ENCODE results near the gene TUT4. TPM values are rescaled to one million over a fixed set of nuclear protein-coding genes. Genes with fewer than 3 reads are reported as not detected.
"Not testable (repeated sequence)": the region's sequence is repeated elsewhere in the genome, so short reads cannot be mapped to it uniquely, and the experiment has no call there.

The TUT4 gene
- polyA plus RNA-seq, 3 donors: 15.5 to 21.0 (median 17.0) TPM

DNA sequence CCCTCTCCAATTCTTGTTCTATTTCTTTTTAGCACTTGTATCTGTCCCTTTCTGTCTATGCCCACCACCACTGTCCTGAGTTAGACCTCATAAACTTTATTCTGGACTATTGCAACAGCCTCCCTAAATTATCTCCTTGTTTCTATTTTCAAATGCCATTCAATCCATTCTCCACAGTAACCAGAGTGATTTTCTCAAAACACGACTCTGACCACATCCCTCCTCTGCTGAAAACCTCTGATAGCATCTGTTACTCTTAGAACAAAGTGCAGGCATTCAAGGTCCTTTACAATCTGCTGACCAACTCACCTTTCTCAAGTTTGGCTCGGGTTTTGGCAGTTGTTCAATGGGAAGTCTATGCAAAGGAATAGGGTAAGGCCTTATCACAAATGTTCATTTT lies 26.5 kb upstream of the TUT4 start:
- H3K27ac ChIP-seq (ENCODE audit: low read depth, low read length): no peak overlapping the region
- 19 to 32% (median 27%) methylated on average over 2 of the region's 2 CpGs for WGBS, 3 donors

DNA sequence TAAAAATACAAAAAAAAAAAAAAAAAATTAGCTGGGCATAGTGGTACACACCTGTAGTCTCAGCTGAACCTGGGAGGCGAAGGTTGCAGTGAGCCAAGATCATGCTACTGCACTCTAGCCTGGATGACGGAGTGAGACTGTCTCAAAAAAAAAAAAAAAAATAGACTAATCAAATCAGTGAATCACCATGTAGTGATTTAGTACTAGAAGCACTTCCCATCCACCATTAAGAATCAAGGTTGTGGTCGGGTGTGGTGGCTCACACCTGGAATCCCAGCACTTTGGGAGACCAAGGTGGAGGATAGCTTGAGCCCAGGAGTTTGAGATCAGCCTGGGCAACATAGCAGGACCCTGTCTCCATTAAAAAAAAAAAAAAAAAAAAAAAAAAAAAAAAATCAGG lies 25.2 kb upstream of the TUT4 start:
- WGBS, 3 donors: 92 to 100% (median 96%) methylated on average over 3 of the region's 3 CpGs
- H3K27ac ChIP-seq (ENCODE audit: low read depth, low read length): not testable (repeated sequence)

DNA sequence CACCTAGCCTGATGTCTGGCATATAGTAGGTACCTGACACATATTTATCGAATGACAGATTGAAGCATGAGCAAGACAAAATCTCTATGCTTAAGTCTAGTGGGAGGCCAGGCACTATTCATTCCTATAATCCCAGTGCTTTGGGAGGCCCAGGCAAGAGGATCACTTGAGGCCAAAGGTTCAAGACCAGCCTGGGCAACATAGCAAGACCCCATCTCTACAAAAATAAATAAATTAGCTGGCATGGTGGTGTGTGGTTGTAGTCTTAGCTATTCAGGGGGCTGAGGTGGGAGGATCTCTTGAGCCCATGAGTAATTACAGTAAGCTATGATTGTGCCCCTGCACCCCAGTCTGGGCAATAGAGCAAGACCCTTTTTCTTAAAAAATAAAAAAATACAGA lies 23.2 kb upstream of the TUT4 start:
- 99 to 100% (median 100%) methylated on average over 1 of the region's 1 CpG for WGBS, 3 donors

DNA sequence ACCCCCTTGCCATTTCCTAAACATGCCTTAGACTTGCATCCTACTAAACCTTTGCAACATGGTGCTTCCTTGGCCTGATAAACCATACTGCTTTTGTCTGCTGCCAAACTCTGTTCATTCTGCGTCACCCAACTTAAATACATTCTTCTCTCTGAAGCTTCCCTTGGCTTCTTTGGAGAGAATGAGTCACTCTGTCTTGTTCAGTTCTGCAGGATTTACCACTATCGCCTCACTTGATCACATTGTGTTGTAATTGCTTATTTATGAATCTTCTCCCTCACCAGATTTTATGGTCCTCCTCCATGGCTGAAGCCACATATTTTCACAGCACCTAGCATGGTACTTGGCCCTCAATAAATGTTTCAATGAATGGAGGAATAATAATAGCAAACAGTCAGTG lies 21.7 kb upstream of the TUT4 start:
- H3K27ac ChIP-seq (ENCODE audit: low read depth, low read length): no peak overlapping the region
- 68 to 83% (median 82%) methylated on average over 2 of the region's 2 CpGs for WGBS, 3 donors

More for the DNA sequence above, 23.2 kb upstream of the TUT4 start:
- H3K27ac ChIP-seq (ENCODE audit: low read depth, low read length): no peak overlapping the region

DNA sequence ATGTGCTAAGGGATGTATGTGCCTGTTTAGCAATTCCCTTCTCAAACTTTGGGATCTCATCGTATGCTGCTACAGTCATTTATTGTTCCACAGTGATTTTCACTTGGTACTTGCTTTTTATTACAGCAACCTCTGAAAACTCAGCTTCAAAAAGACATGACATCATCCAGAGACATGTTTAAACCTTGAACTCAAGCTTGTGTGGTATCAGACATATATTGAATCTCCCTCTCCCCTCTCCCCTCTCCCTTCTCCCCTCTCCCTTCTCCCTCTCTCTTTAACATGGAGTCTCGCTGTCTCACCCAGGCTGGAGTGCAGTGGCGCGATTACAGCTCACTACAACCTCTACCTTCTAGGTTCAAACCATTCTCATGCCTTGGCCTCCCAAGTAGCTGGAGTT lies 19.5 kb upstream of the TUT4 start:
- WGBS, 3 donors: 91 to 97% (median 95%) methylated on average over 4 of the region's 4 CpGs
- H3K27ac ChIP-seq (ENCODE audit: low read depth, low read length): no peak overlapping the region

DNA sequence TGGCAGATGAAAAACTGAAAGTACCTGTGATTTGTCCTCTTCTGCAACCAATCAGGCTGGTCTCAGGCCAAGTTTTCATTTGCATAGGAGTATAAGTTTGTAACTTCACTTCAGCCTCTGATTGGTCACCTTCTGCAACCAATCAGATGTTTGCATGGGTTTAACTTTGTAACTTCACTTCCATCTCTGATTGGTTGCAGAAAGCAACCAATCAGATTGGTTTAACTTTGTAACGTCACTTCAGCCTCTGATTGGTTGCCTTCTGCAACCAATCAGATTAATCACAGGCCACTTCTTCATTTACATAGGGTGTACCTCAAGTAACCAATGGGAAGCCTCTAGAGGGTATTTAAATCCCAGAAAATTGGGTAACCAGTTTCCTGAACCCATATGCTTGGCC lies 18.9 kb upstream of the TUT4 start:
- 70 to 85% (median 76%) methylated on average over 1 of the region's 1 CpG for WGBS, 3 donors
- H3K27ac ChIP-seq (ENCODE audit: low read depth, low read length): no peak overlapping the region

DNA sequence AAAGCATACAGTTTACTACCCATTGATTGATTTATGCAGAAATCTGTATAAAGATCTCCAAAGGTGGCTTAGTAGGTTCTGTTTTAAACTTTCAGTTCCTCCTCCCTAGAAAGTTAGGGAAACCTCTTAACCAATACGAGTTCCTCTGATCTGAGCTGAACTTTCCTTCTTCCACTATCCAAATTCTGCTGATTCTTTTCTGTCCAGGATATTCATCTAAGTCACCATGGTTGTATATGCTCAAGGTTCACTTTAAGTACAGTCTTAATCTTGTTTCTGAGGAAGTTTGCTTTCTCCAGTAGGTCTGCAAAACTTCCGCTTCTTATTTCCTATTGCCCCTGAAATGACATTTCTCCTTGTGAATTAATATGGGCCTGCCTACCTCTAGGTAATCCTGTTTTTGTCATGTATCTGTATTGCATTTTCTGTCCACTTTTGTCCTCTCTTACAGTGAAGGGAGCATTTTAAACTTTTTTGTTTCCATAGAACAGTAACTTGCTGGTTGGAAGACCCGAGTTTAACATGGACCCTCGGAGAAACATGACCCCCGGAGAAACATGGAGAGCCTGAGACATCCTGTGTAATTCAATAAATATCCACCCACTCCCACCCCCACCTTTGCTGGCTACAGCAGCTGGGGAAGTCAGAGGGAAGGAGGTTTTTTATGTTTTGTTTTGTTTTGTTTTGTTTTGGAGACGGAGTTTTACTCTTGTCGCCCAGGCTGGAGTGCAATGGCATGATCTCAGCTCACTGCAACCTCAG lies 16.7 kb upstream of the TUT4 start:
- 25 to 67% (median 36%) methylated on average over 7 of the region's 7 CpGs for WGBS, 3 donors

DNA sequence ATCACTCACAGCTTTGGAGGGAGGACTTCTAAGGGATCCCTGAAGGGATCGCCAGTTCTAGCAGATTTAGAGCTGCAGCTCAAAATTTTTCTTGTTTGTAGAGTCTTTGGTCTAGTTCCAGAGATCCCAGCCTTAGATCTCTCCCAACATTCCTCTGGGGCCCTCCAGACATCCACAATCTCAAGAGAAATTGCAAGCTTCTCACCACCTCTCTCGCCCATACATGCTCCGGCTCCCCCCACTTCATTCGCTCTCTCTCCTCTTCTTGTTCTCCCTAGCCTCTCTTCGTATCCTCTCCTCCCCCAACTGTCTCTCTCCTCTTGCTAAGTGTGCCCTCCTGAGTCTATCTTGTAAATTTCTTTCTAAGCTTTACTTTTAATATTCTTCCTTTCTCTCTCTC lies 15.1 kb upstream of the TUT4 start:
- H3K27ac ChIP-seq (ENCODE audit: low read depth, low read length): no peak overlapping the region
- WGBS, 3 donors: 52 to 59% (median 54%) methylated on average over 5 of the region's 5 CpGs

More for the DNA sequence above, 16.7 kb upstream of the TUT4 start:
- no peak overlapping the region for H3K27ac ChIP-seq (ENCODE audit: low read depth, low read length)

DNA sequence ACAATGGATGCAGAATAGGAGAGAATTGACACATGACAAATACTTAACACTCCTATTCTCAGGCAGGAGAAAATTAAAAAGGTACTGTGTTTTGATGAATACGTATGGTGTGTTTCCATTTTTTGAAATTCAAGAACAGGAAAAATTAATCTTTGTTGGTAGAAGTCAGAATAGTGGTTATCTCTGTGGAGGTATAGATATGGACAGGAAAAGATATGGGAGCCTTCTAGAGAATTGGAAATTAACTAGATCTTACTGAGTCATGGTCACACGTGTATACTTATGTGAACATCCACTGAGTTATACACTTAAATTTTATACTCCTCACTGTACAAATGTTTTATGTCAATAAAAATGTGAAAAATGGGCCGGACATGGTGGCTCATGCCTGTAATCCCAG lies 9.9 kb upstream of the TUT4 start:
- no peak overlapping the region for H3K27ac ChIP-seq (ENCODE audit: low read depth, low read length)
- 85 to 88% (median 88%) methylated on average over 3 of the region's 3 CpGs for whole genome bisulfite sequencing, 3 donors

DNA sequence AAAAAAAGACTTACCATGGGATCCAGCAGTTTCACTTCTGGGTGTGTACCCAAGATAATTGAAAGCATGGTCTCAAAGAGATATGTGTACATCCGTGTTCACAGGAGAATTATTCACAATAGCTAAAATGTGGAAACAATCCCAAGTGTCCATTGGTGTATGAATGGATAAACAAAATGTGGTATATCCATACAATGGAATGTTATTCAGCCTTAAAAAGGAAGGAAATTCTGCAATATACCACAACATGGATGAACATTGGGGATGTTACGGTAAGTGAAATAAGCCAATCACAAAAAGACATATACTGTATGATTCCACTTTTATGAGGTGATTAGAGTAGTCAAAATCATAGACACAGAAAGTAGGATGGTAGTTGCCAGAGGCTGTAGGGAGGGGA lies 7.0 kb upstream of the TUT4 start:
- H3K27ac ChIP-seq (ENCODE audit: low read depth, low read length): no peak overlapping the region
- WGBS, 3 donors: 75 to 99% (median 79%) methylated on average over 2 of the region's 2 CpGs

DNA sequence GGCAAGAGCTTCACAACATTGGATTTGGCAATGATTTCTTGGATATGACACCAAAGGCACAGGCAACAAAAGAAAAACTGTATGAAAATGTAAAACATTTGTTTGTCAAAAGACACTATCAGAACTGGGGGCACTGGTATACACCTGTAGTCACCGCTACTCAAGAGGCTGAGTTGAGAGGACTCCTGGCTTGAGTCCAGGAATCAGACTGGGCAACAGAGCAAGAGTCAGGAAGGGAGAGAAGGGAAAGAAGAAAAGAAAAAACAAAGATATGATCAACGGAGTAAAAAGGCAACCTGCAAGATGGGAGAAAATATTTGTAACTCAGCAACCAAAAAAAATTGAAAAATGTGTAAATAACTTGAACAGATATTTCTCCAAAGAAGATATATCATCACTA lies 6.0 kb upstream of the TUT4 start:
- WGBS, 3 donors: 68 to 91% (median 83%) methylated on average over 2 of the region's 2 CpGs

DNA sequence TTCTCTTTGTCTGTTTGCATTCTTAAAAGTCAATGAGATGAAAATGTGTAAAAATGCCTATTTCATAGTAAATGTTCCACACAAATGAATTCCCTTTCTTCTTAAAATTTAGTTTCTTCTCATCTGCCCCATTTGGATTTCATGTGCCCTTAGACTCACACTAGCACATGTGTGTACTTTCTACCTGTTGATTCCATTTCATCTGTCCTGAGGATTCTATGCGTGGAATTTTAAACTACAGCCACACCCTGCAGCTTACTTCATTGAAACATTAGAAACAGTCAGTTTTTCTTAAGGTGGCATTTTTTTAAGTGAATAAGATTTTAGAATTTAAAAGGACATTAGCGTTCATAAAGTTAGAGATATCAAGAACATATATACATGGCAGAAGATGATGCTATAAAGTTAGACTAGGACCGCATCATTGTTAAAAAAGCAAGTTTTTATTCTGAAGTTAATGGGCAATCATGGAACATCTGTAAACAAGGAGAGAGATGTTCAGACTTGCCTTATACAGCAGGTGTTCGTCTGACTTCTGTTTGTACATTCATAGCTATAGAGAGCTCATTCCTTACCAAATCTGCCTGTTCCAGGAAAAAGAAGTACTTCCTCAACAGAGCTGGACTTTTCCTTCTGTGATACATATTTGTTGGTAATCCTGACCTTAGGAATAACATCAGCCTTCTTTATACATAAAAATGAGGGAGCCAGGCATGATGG lies 3.9 kb upstream of the TUT4 start:
- WGBS, 3 donors: 76 to 84% (median 81%) methylated on average over 4 of the region's 4 CpGs
- H3K27ac ChIP-seq (ENCODE audit: low read depth, low read length): no peak overlapping the region

More for the DNA sequence above, 6.0 kb upstream of the TUT4 start:
- no peak overlapping the region for H3K27ac ChIP-seq (ENCODE audit: low read depth, low read length)

DNA sequence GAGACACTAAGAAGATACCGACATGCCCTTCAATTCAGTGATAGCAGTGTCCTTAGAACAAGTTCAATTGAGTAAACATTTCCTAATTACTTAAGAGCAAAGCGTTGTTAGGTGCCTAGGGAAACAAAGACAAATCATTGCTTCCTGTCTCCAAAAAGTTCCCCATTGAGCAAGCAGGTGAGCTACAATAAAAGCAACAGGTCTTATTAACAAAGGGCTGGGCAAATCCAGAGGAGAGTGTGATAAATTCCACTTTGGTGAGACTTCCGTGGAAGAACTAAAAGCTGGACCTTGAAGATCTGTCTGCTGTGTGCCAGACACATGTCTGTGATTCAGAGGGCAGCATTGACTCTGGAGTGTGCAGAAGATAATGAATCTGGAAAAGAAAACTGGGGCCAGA lies 1.9 kb upstream of the TUT4 start:
- no peak overlapping the region for H3K27ac ChIP-seq (ENCODE audit: low read depth, low read length)
- 38 to 46% (median 41%) methylated on average over 3 of the region's 3 CpGs for WGBS, 3 donors

DNA sequence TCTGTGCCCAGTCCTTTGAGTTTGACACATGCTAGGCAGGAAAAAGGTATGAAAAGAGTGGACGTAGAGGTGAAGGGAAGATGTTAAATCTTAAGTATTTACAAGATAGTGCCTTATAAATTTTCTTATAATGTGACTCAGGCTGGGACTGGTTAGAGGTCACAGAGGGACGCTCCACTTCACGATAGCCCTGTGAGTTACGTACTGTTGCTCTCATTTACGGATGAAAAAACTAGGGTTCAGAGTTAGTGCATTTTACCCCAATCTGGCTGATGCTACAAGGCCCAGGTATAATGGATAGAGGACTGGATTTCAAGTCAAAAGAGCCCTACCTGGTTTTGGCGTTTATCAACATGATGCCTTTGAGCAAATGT lies 1.4 kb upstream of the TUT4 start:
- no peak overlapping the region for H3K27ac ChIP-seq (ENCODE audit: low read depth, low read length)
- 65 to 78% (median 67%) methylated on average over 6 of the region's 6 CpGs for WGBS, 3 donors

DNA sequence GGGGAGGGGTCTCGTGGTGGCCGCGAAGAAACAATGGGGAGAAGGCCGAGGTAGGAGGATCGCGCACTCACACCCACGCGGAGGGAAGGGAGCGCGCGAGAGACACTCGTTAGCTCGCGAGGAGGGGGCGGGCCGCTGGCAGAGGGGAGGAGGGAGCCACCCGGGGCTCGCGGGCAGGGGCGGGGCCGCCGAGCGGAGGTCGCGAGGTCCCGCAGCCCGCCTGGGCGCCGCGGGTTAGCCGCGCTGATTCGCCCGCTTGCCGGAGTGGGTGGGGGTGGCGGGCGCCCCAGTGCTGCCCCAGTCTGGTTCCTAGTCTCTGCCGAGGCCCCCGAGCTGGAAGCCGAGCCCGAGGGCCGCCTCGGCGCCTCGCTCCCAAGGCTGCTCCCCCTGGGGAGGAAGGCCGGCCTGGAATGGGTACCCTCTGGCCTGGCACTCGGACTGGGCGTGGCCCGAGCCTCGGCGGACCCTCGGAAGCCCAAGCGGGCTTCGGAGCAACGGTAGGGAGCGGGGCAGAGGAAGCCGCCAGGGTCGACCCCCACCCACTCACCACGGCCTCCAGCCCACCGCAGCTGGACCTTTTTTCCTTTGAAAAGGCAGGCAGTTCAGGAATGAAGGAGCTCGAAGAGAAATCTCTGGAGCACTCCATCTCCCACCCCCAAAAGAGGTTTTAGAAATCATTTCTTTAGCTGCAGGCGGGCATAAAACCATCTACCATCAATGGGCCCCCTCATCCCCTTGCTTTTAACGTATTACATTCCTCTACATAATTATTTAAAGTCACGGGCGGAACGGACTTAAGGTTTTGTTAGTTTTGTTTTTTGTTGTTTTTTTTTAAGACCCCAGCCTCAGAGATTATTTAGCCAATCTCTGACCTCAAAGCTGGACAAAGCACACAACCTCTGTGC lies 722 bp upstream of the TUT4 start:
- H3K27ac ChIP-seq (ENCODE audit: low read depth, low read length): peak overlapping the region; percentile 11
- 3 to 5% (median 4%) methylated on average over 37 to 65 of the region's 66 CpGs for WGBS, 3 donors

DNA sequence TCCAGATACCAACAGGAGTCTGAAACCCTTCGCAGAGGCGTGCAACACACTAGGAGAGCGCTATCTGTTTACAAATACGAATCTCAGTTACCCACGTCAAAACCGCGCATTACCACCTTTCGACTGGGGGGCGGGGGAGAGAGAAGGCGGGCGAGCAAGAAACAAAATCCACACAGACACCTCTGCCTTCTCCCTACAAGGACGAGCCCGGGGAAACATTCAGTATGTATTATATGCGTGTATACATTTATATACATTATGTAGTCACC lies 722 bp downstream of the TUT4 start:
- no peak overlapping the region for H3K27ac ChIP-seq (ENCODE audit: low read depth, low read length)
- 0 to 1% (median 0%) methylated on average over 14 of the region's 14 CpGs for WGBS, 3 donors

DNA sequence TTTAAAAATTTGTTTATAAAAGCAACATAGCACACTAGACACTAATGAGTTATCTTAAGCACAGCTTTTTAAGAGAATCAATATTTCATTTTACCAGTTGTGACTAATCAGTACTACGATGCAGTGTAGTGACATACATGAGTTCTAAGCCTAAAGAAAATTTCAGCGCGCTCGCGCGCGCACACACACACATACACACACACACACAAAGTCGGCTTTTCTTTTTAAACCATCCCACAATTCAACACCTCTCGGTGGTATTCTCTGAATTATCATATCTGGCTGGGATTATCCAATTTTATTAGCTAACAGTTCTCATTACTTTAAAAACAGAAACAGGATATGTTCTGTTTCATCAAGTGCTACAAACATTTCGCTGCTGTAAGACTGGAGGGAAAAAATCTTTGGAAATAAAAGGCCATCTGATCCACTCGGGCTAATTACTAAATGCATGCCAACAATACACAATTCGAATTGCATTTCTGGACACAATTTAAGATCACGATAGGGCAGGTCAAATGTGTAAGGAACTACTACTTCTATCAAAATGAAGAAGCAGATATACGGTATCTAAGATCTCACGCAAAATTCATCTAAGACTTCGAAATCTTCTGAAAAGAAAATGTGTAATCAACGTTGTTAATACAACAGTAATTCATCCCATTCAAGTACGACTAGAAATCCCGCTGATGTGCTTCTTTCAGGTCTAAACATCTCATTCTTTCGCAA lies 1.2 kb downstream of the TUT4 start:
- WGBS, 3 donors: 5 to 10% (median 5%) methylated on average over 20 of the region's 20 CpGs
- H3K27ac ChIP-seq (ENCODE audit: low read depth, low read length): no peak overlapping the region

DNA sequence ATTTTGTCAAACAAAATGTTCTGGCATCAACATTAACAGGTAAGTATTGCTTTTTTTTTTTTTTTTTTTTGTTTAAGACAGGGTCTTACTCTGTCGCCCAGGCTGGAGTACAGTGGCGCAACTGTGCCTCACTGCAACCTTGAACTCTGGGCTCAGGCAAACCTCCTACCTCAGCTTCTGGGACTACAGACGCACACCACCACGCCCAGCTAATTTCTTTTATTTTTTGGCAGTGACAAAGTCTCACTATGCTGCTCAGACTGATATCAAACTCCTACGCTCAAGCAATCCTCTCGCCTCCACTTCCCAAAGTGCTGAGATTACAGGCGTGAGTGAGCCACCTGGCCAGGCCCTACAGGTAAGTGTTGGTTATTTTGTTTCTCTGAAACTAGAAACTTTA lies 2.4 kb downstream of the TUT4 start:
- WGBS, 3 donors: 44 to 86% (median 81%) methylated on average over 7 of the region's 7 CpGs
- H3K27ac ChIP-seq (ENCODE audit: low read depth, low read length): no peak overlapping the region

DNA sequence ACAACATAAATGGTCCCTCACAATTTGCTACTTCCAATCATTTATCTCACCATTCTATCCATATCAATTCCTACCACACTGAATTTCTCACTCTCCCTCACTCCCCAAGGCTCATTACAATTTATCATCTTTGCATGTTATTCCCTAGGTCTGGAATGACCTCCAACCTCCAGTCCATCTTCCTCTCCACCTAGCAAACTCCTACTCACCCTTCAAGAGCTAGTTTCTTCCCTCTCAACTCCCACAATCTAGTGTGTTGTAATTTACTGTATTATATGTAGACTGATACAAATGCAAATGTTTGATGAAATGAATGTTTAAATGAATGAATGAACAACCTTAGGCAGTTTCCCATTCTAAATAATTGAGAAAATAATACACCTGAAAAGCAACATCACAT lies 3.6 kb downstream of the TUT4 start:
- no peak overlapping the region for H3K27ac ChIP-seq (ENCODE audit: low read depth, low read length)
